Activated CD4-positive, CD25-positive, alpha-beta regulatory T cell treated with anti-CD3 and anti-CD28 coated beads, Interleukin-2, amount 50 U/mL, for 16 hours (primary cell): ENCODE measurements around the gene TTLL5.
"Not testable (repeated sequence)": the region's sequence is repeated elsewhere in the genome, so short reads cannot be mapped to it uniquely, and the experiment has no call there.

ENCODE experiments used
- DNase-seq: peaks from one replicate; pipeline ENCODE4 v3.0.0-alpha.2; 2020; ENCODE audit warnings: low read depth, low spot score

The TTLL5 gene

DNA sequence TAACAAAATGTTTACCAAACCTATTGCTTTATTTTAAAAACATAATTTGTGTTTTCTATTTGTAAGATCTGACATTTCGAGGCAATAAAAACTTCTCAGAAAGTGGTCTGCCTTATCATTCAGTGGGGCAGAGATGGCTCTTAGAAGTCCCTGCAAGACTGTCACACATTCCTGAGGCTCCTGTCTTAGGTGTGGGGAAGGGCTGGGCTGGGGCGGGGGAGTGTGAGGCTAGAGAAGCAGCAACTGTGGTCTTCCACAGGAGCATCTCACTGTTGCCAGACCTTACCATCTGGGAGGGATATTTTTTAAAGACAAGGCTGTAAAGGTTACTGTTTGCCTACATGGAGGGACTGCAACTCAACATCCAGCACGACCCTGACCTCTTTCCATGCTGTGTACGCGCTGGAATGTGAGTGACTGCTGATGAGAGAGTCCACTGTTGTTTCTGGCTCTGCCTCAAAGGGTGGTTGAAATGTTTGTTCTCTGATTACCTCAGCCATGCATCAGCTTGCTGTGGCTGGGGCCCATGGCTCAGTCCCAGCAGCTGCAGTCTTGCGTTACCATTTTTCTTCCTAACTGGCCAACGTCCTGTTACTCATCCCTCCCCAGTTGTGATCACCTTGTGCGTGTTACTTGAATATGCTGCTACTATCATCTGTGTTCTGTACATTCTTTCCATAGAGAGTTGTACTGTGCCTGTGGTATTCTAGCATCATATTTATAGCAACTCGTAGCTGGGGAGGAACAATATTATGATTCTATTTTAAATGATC, 12.8 kb upstream of the TTLL5 start:
- DNase-seq = no peak

DNA sequence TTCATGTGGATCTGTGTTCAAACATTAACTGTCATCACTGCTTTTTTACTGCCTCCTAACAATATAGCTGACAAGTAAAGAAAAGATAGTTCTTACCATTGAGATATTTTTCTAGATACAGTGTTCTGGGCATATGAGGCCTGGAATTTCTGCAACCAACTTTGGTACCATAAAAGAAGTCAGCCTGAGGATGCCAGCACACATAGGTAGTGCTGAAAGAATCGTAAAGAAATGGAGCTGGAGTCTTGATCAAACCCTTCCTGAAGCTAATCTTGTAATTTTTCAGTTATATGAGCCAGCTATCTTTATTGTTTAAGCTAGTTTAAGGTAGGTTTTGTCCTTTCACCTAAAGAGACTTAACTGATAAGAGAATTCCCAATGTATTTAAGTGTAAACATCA, 11.7 kb upstream of the TTLL5 start:
- no peak for DNase-seq

DNA sequence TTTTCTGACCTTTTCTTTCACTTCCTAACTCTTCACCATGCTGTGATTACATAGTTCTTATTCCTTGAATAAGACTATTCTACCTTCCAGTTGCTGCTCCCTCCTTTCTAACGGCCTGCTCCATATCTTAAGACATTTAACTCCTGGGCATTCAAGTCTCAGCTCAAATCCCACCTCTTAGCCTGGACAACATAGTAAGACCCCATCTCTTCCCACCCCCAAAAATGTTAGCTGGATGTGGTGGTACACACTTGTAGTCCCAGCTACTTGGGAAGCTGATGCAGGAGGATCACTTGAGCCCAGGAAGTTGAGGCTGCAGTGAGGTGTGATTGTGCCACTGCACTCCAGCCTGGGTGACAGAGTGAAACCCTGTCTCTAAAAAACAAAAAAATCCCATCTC, 11.3 kb upstream of the TTLL5 start:
- DNase-seq = no peak

DNA sequence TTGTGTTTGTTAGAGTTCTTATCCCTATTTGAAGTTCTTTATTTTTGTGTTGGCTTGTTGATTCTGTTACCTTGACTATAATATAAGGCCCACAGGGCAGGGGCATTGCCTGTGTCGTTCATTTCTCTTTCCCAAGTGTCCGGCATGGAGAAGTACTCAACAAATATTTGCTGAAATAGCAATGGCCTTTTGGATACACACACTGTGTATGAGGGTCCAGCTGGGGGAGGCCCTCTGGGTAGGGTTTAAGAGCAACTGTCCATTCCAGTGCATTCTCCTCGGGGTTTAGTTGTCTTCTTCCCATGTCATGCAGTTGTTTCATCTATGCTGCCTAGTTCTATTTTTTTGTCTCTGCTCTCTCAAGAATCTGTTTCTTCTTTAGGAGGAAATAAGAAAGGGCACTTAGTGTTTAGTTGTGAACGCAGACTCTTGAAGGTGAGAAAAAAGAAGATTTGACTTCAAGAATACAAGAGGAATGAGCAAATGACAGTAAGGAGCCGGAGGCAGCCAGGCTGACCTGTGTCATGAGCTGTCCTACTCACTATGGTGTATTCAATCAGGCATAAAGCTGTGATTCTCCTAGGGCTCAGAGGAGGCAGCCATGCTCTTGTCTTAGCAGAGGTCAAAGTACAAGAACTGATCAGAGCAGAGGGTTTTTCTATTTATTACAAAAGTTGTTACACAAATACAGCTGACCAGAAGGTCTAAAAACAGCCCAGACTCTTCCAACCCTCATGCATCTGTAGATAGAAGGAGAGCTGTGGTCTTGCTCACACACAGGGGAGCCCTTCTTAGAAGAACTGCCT, 10.6 kb upstream of the TTLL5 start:
- DNase-seq = no peak

DNA sequence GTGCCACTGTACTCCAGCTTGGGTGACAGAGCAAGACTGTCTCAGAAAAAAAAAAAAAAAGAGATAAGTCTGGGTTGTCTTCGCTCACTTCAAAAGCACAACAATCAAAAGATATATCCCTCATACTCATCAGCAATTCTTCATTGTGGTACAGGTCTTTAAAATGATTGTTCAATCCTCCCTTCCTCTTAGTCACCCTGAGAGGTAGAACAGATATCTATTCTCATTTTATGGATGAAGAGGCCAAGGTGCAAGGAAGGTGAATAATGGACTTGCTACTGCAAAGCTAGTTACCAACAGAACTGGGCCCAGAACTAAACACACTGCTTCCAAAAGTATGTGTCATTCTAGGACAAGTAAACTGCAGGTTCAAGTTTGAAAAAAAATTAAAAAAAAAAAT, 7.5 kb upstream of the TTLL5 start:
- DNase-seq = no peak

DNA sequence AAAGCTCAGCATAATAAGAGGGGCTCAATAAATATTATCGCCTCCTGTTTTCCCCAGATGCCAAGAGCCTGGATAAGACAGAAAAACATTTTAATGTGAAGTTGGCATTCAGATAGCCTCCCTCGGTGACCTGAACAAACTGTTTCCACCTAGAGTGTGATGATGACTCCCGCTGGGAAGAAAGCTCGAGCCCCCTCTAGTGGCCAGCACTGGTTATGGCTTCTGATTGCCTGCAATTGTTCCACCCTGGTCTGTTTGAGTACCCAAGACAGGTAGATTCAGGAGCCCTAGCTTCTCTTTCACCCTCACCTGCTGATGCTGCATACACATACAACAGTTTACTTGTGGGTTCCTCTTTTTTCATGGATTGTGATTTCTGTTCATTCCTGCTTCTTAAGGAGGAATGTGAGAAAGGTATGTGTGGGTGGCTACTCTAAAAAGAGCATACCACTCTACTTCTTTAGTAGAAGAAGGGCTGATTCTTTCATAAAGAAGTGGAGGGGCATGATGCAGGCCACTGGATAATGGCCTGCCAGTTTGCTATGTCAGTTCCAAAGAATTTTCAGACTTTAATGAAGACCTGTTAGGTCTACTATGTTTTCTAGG, 6.8 kb upstream of the TTLL5 start:
- peak; percentile 67 for DNase-seq

DNA sequence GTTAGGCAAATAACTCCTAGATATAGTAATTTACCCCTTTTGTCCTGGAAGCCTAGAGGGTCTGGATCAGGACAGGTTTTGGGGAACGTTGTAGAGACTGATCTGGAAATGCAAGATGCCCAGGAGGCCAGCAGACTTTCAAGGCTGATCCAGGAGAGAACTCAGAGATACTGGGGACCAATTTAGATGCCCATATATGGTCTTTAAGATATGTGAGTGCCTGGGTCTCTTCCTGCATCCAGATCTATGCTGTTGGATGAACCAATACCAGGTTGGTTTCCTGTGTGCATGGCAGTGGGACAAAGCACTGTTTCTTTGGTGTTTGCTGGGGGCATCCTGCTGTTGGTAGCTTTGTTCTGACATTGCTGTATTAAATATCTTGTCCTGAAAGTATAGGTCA, 5.8 kb upstream of the TTLL5 start:
- no peak for DNase-seq

DNA sequence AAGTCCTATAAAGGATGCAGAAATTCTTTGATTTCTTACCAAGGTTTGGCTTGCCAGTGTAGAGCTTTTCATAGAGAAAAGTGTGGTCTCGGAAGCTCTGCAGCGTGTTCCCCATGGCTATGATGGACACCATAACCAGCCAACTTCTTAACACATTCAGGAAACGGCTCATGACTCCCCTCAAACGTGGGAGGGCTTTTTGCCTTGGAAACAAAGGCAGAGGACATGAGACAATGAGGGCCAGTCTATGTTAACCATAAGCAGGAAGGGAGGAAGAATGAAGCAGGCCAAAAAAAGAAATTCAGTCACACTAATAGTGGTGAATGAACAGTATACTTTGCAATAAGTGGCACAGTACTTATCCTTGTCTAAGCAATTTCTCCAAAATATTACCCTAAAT, 3.7 kb upstream of the TTLL5 start:
- no peak for DNase-seq

DNA sequence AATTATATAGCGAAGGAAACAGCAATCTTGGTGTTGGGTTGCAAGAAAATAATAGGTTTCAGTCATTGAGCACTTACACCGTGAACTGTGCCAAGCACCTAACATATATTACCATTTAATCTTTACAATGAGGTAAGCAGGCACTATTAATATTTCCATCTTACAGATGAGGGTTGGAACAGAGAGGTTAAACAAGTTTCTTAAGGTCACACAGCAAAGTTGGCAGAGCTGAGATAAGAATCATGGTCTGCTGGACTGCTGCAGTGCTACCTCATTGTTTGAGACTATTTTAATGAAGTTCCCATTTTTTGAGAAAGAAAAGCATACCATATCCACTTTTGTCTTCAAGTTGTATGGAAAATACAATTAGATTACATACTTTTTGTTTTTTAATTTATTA, 2.1 kb upstream of the TTLL5 start:
- DNase-seq = no peak

DNA sequence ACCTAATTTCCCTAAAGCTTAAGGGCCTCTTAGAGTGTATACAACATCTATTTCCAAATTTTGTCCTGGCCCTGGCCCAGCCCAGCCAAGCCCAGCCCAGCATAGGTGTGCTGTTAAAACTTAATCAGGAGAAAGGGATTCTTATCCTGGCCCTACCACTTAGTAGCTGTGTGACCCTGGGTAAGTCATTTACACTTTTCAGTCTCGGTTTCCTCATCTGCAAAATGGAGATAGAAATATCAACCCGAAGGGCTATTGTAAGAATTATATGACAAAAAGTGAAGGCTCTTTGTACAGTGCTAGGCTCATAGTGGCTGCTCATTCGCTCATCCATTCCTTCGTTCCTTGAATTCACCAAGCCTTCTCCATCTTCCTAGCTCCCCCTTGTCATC, 812 bp upstream of the TTLL5 start:
- no peak for DNase-seq

DNA sequence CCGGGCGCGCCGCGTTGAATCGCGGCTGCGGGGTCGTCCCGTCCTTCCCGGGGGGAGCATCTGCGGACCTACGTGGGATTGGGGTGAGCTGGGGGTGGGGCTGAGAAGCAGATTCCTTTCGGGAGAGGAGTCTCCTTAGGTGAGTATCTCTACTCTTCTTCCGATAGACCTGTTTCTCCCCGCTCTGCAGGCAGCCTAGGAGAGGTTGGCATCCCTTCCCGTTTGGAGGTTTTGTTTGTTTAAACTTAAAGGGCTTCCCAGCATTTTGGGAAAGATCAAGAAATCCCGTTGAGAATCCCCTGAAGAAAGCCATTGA, 411 bp downstream of the TTLL5 start:
- no peak for DNase-seq

DNA sequence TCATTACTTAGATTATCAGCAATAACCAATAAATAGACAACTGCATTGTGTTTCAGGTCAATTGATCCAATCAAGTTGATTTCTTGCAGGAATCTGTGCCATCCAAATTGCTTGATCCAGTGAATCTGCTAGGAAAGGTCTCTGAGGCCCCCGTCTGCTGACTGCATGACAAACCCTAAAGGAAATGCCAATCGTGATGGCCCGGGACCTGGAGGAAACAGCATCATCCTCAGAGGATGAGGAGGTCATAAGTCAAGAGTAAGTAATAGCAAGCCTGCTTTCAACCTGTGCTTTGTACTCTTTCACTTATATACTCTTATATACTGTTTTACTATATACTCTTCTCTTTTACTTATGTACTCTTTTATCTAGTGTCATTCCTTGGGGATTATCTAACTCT, 1.9 kb downstream of the TTLL5 start:
- DNase-seq = no peak

DNA sequence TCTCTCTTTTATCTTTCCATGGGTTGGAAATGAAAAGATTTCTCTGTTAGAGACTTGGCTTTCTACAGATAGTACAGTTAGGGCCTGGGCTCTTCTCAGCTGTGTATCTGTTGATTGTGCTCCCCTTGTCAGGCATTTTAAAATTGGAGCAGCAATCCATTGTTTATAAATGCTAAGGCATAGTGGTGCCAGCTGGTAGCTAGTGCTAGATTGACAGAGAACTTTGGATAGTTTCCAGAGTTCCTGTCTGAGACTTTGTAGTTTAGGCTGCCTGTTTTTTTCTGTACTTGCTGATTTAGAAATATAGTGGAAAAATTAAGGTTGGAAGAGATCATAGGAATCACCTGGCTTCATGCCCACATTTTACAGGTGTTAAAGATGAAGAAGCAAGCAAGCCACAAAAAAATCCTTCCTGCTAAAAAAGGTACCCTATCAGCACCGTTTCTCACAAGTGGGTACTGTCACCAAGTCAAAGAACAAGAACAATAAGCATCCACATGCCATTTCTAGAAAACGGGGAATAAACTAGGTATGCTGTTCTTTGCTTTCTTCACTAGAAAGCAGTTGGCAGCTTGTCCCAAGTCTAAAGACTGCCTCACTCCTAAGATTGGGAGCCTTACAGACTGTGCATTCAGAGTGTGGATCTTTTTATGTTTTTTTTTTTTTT, 6.2 kb downstream of the TTLL5 start:
- no peak for DNase-seq

DNA sequence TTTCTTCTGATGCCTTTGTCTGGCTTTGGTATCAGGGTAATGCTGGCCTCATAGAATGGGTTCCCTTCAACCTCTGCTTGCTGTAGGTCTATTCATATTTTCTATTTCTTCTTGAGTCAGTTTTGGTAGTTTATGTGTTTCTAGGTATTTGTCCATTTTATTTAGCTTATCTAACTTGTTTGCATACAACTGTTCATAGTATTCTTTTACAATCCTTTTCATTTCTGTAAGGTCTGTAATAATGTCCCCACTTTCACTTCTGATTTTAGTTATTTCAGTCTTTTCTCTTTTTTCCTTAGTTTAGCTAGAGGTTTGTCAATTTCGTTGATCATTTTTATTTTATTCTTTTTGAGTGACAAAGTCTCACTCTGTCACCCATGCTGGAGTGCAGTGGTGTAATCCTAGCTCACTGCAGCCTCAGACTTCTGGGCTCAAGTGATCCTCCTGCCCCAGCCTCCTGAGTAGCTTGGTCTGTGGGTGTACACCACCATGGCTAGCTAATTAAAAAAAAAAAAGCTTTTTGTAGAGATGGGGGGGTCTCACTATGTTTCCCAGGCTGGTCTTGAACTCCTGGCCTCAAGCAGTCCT, 11.7 kb downstream of the TTLL5 start:
- DNase-seq = no peak

DNA sequence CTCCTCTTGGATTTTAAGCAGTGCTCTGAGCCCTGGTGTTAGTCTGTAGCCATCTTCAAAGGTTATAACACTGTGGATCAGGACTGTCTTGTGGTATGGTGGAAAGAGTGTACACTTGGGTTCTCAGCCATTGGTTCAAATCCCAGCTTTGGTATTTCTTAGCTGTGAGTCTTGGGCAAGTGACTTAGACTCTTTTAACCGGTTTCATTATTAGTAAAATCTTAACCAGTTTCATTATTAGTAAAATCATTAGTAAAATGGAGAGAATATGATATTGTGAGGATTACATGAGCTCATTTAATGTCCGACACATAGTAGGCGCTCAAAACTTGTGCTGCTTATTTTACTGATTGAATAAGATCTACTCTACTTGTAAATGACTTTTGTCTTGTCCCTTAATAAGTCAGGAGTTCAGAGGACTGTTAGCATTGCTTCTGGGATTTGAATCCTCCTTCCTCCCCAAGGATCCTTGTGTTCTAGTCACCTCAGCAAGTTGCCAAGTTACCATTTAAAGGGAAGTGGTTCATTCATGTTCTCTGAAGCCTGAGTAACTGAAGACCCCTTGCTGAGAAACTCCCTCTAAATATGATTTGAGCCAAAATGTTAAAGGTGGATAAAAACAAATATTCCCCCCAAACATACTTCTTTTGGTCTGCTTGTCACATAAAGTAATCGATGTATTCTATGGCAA, 12.4 kb downstream of the TTLL5 start:
- no peak for DNase-seq

DNA sequence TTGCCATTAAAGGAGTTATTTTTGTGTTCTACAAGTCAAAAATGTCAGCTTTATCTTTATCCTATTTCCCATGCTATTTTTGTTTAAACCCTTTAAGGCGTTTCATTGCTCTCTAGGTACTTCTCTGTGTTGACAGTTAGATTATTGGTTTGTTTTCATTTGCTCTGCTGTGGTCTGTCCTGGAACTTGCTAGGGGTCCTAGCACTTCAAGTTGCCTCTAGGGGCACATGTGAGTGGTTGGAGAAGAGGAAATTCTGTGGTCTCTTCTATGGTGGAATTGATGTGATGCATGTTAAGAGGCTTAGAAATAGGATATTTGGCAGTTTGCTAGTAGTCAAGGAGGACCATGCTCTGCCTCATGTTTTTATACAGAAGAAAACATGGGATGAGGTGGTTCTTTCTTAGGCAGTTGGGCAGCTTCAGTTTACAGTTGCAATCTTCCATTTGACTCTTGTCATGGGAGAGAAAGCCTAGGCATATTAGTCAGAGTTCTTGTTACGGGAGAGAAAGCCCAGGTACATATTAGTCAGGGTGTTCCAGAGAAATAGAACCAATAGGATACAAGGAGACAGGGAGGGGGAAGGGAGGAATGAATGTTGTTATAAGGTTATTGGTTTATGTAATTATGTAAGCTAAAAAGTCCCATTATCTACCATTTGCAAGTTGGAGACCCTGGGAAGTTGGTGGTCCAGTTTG, 14.4 kb downstream of the TTLL5 start:
- DNase-seq = no peak

DNA sequence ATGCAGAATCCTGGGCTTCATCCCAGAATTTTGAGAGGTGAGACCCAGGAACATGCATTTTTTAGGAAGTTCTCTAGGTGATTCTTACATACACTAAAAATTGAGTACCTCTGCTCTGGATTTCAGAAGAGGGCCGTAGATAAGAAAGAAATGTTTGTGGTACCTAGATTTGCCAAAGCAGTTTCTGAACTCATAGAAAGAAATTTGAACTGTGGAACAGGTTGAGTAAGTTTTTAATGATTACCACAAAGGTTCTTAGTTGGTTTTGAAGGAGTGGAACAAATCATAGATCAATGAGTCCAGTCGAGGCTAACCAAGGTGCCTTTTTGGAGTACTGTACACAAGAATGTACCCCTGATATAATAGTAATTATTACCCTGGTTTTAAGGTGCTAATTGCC, 24.9 kb downstream of the TTLL5 start:
- no peak for DNase-seq

DNA sequence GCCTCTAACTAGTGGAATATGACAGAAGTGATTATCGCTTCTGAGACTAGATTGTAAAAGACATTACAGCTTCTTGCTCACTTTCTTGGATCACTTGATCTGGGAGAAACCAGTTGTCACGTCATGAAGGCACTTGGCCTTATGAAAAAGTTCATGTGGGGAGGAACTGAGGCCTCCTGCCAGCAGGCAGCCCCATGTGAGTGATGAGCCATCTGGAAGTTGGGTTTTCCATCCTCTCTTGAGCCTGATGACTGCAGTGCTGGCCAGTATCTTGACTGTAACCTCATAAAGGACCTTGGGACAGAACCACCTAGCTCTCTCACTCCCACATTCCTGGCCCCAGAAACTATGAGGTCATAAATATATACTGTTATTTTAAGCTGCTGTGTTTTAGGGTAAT, 28.0 kb downstream of the TTLL5 start:
- no peak for DNase-seq

DNA sequence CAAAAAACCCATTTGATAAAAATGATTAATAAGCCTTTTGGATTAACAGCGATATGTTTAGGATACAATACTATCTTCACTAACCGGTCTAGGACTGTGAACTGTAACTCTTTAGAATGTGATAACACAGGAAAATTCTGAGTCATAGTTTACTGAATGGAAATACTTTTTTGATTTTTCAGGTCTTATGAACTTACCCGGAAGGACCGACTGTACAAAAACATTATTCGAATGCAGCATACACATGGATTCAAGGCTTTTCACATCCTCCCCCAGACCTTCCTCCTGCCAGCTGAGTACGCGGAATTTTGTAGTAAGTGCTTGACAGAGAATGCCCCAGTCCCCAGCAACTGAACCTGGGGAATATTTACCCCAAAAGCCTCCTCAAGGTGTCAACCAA, 29.0 kb downstream of the TTLL5 start:
- DNase-seq = no peak

DNA sequence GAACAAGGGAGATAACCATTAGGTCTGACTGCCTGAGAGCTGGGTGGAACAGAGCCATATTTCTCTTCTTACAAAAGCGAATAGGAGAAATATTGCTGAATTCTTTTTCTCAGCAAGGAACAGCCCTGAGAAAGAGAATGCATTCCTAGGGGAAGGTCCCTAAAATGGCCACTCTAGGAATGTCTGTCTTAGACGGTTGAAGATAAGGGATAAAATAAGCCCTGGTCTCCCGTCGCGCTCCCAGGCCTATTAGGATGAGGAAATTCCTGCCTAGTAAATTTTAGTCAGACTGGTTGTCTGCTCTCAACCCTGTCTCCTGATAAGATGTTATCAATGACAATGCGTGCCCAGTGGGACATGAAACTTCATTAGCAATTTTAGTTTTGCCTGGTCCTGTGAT, 34.0 kb downstream of the TTLL5 start:
- DNase-seq = not testable (repeated sequence)

DNA sequence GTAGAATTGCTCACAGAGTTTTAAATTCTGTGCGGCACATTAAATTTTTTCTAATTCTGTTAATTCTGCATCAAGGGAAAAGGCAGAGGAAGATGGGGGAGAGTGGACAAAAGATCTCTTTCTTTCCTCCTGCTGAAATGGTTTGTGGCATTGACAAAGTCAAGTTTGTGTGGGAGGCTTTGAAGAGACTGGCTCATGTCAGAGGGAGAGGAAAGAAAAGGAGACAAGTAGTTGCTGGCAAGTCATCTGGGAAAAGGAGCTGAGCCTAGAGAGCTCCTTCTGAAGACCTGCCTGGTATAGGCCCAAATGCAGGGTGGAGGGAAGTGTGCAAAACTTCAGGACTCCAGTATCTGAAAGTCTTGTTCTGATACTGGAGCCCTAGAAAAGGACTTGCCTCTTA, 36.3 kb downstream of the TTLL5 start:
- no peak for DNase-seq
